Peyer's patch (tissue), 4 donors: ENCODE results near the gene PRSS50.

ENCODE experiments used
- CTCF ChIP-seq, 6 experiments: fragments of 450-650 bp in 4 of 6; fragments of 200-600 bp in 2 of 6; sonication (generic) in 1 of 6; IDR thresholded peaks; one replicate each; pipeline ENCODE4 v1.5.1; 2017 to 2019; ENCODE audit warnings: antibody characterized with exemption in 6 of 6, mild to moderate bottlenecking in 3 of 6, moderate library complexity in 1 of 6
- POLR2A ChIP-seq, 2 donors: fragments of 450-650 bp; IDR thresholded peaks; one replicate each; pipeline ENCODE4 v1.5.1; 2017; ENCODE audit warnings: antibody characterized with exemption in 2 of 2, mild to moderate bottlenecking in 2 of 2, moderate library complexity in 2 of 2

GRCh38 chr3:46676601-46677410 is 40.9 kb downstream of the PRSS50 start:
- TF ChIP-seq CTCF (IDR thresholded peaks at IDR 0.05) (no peak), POLR2A (IDR thresholded peaks at IDR 0.05) (no peak)
